ENCODE measurements around the gene R3HDM2.

The R3HDM2 gene

GRCh38 chr12:57240066-57240921 is 190.5 kb downstream of the R3HDM2 start:
- DNase-seq (ENCODE audit: low spot score) = peak; percentile 82

GRCh38 chr12:57239587-57240065 is 191.2 kb downstream of the R3HDM2 start:
- DNase-seq (ENCODE audit: low spot score) = no peak

- peak; percentile 91 for DNase-seq (ENCODE audit: low spot score)
Measured at GRCh38 chr12:57238854-57239554, 191.8 kb downstream of the R3HDM2 start.

GRCh38 chr12:57237932-57238853 is 192.7 kb downstream of the R3HDM2 start:
- DNase-seq (ENCODE audit: low spot score) = no peak

GRCh38 chr12:57237596-57237931 is 193.3 kb downstream of the R3HDM2 start:
- DNase-seq (ENCODE audit: low spot score) = no peak

- no peak for DNase-seq (ENCODE audit: low spot score)
Measured at GRCh38 chr12:57236925-57237595, 193.8 kb downstream of the R3HDM2 start.

GRCh38 chr12:57236201-57236924 is 194.5 kb downstream of the R3HDM2 start:
- DNase-seq (ENCODE audit: low spot score) = no peak

- no peak for DNase-seq (ENCODE audit: low spot score)
Measured at GRCh38 chr12:57235728-57236131, 195.1 kb downstream of the R3HDM2 start.

- DNase-seq (ENCODE audit: low spot score) = no peak
Measured at GRCh38 chr12:57235017-57235727, 195.7 kb downstream of the R3HDM2 start.

GRCh38 chr12:57234571-57235016 is 196.2 kb downstream of the R3HDM2 start:
- no peak for DNase-seq (ENCODE audit: low spot score)

GRCh38 chr12:57234233-57234570 is 196.6 kb downstream of the R3HDM2 start:
- no peak for DNase-seq (ENCODE audit: low spot score)

- DNase-seq (ENCODE audit: low spot score) = no peak
Measured at GRCh38 chr12:57233357-57234232, 197.2 kb downstream of the R3HDM2 start.

- no peak for DNase-seq (ENCODE audit: low spot score)
Measured at GRCh38 chr12:57232156-57232756, 198.6 kb downstream of the R3HDM2 start.

- DNase-seq (ENCODE audit: low spot score) = no peak
Measured at GRCh38 chr12:57231276-57232021, 199.4 kb downstream of the R3HDM2 start.

GRCh38 chr12:57230381-57231155 is 200.3 kb downstream of the R3HDM2 start:
- no peak for DNase-seq (ENCODE audit: low spot score)

- peak; percentile 98 for DNase-seq (ENCODE audit: low spot score)
Measured at GRCh38 chr12:57229634-57230380, 201.0 kb downstream of the R3HDM2 start, which contains the start of gene SHMT2. Gene SHMT2 (plus strand): TSS chr12:57229711. CDS start chr12:57229779, 68 bp downstream.
